Mesodermal cell (in vitro differentiated cells): ENCODE results near the gene GABBR1. TPM values are rescaled to one million over a fixed set of nuclear protein-coding genes. Genes with fewer than 3 reads are reported as not detected.
"Not testable (repeated sequence)": the region's sequence is repeated elsewhere in the genome, so short reads cannot be mapped to it uniquely, and the experiment has no call there.

Experiments used
- H3K27ac ChIP-seq: 2 replicates; pipeline ENCODE4 v1.7.0; 2013; ENCODE audit warnings: mild to moderate bottlenecking, low read depth, low read length, moderate library complexity; ENCODE audit not compliant: severe bottlenecking
- H3K36me3 ChIP-seq: 2 replicates; pipeline ENCODE4 v1.7.1; 2013; ENCODE audit warnings: mild to moderate bottlenecking, low read length, moderate library complexity; ENCODE audit not compliant: control insufficient read depth, insufficient read depth
- H3K4me1 ChIP-seq: one replicate; pipeline ENCODE4 v1.7.1; 2013; ENCODE audit warnings: mild to moderate bottlenecking, low read length; ENCODE audit not compliant: insufficient read depth, control insufficient read depth, poor library complexity, severe bottlenecking
- H3K4me3 ChIP-seq: 2 replicates; pipeline ENCODE4 v1.7.0; 2013; ENCODE audit warnings: low read length, control low read depth, mild to moderate bottlenecking; ENCODE audit not compliant: insufficient read depth, poor library complexity, severe bottlenecking; ENCODE audit errors: extremely low read depth
- H3K9me3 ChIP-seq: 2 replicates; pipeline ENCODE4 v1.7.1; 2013; ENCODE audit warnings: mild to moderate bottlenecking, low read length, moderate library complexity; ENCODE audit not compliant: control insufficient read depth
- WGBS, 2 experiments: methylation state at CpG; one replicate each; pipeline ENCODE4 v1.1.5; 2013; ENCODE audit warnings: missing lambda C conversion rate in 2 of 2; ENCODE audit not compliant: insufficient coverage in 2 of 2; 5-methylcytosine and 5-hydroxymethylcytosine counted together
- polyA plus RNA-seq, 2 experiments: library from polyadenylated mRNA; stranded (reverse); fragments of 50-300 nt; gene quantifications; one replicate each; pipeline ENCODE4 v1.2.3, GENCODE V29; 2013

Gene GABBR1
- 55.8 TPM for polyA plus RNA-seq (2013, experiment 1 of 2)
- polyA plus RNA-seq (2013, experiment 2 of 2) = 48.3 TPM

- WGBS, 2 experiments = 0% methylated on average over 25 to 28 of the region's 57 CpGs
- Histone ChIP-seq H3K4me1 (peaks cover 29% of the 10 kb centered on the region), H3K9me3 (no peaks in the 10 kb centered on the region), H3K36me3 (peaks cover 10% of the 10 kb centered on the region), H3K4me3 (peak within 1 kb of the TSS; percentile 74), H3K27ac (peak within 1 kb of the TSS; percentile 47)
Measured at GRCh38 chr6:29632789-29633533, at the start of gene GABBR1. Gene GABBR1 (minus strand): TSS chr6:29633183. CDS start chr6:29632385, 798 bp downstream.

- Histone ChIP-seq H3K4me1 (no peaks in the 10 kb centered on the region), H3K27ac (no peak overlapping the region), H3K36me3 (no peaks in the 10 kb centered on the region), H3K9me3 (no peaks in the 10 kb centered on the region), H3K4me3 (no peak overlapping the region)
- 91 to 93% methylated on average over 5 to 6 of the region's 8 CpGs for WGBS, 2 experiments
Measured at GRCh38 chr6:29681811-29682210, 48.8 kb upstream of the GABBR1 start.

- no peaks in the 10 kb centered on the region for H3K9me3 ChIP-seq
- WGBS, 2 experiments = 95 to 96% methylated on average over 26 to 29 of the region's 31 CpGs
- no peak within 1 kb of the TSS for H3K27ac ChIP-seq
- no peak within 1 kb of the TSS for H3K4me3 ChIP-seq
- H3K4me1 ChIP-seq = no peaks in the 10 kb centered on the region
- no peaks in the 10 kb centered on the region for H3K36me3 ChIP-seq
Measured at GRCh38 chr6:29680904-29681303, 47.9 kb upstream of the GABBR1 start, which contains the start of gene ZFP57. Gene ZFP57 (minus strand): TSS chr6:29681152. CDS start chr6:29677003, 4,149 bp downstream.

- 95 to 96% methylated on average over 24 of the region's 24 CpGs for WGBS, 2 experiments
- H3K9me3 ChIP-seq = no peaks in the 10 kb centered on the region
- no peaks in the 10 kb centered on the region for H3K4me1 ChIP-seq
- H3K36me3 ChIP-seq = no peaks in the 10 kb centered on the region
- no peak overlapping the region for H3K27ac ChIP-seq
- H3K4me3 ChIP-seq = no peak overlapping the region
Measured at GRCh38 chr6:29680416-29680815, 47.4 kb upstream of the GABBR1 start.

GRCh38 chr6:29679962-29680361 lies 47.0 kb upstream of the GABBR1 start:
- WGBS, 2 experiments = 84 to 90% methylated on average over 13 of the region's 13 CpGs
- Histone ChIP-seq H3K4me3 (no peak overlapping the region), H3K36me3 (no peaks in the 10 kb centered on the region), H3K9me3 (no peaks in the 10 kb centered on the region), H3K27ac (no peak overlapping the region), H3K4me1 (no peaks in the 10 kb centered on the region)

- no peaks in the 10 kb centered on the region for H3K36me3 ChIP-seq
- 91 to 100% methylated on average over 2 of the region's 5 CpGs for WGBS, 2 experiments
- H3K4me1 ChIP-seq = no peaks in the 10 kb centered on the region
- no peak overlapping the region for H3K4me3 ChIP-seq
- H3K9me3 ChIP-seq = no peaks in the 10 kb centered on the region
- no peak overlapping the region for H3K27ac ChIP-seq
Measured at GRCh38 chr6:29678114-29678513, 45.1 kb upstream of the GABBR1 start.

- no peak overlapping the region for H3K27ac ChIP-seq
- no peaks in the 10 kb centered on the region for H3K9me3 ChIP-seq
- H3K36me3 ChIP-seq = no peaks in the 10 kb centered on the region
- 69 to 80% methylated on average over 1 to 2 of the region's 2 CpGs for WGBS, 2 experiments
- H3K4me1 ChIP-seq = no peaks in the 10 kb centered on the region
- no peak overlapping the region for H3K4me3 ChIP-seq
Measured at GRCh38 chr6:29676981-29677601, 44.1 kb upstream of the GABBR1 start.

GRCh38 chr6:29675561-29675960 lies 42.6 kb upstream of the GABBR1 start:
- Histone ChIP-seq H3K4me3 (no peak overlapping the region), H3K27ac (no peak overlapping the region), H3K4me1 (no peaks in the 10 kb centered on the region), H3K9me3 (no peaks in the 10 kb centered on the region), H3K36me3 (no peaks in the 10 kb centered on the region)
- WGBS, 2 experiments = 90 to 100% methylated on average over 1 of the region's 1 CpG

GRCh38 chr6:29674008-29674407 lies 41.0 kb upstream of the GABBR1 start:
- no peaks in the 10 kb centered on the region for H3K9me3 ChIP-seq
- H3K36me3 ChIP-seq = no peaks in the 10 kb centered on the region
- whole genome bisulfite sequencing, 2 experiments = 100% methylated on average over 3 of the region's 5 CpGs; no CpG with 5 or more reads in 1 of the 2 experiments
- H3K4me3 ChIP-seq = no peak overlapping the region
- no peak overlapping the region for H3K27ac ChIP-seq
- H3K4me1 ChIP-seq = no peaks in the 10 kb centered on the region

- no peaks in the 10 kb centered on the region for H3K36me3 ChIP-seq
- H3K27ac ChIP-seq = no peak overlapping the region
- 95 to 96% methylated on average over 12 of the region's 12 CpGs for WGBS, 2 experiments
- H3K4me1 ChIP-seq = peaks cover 4% of the 10 kb centered on the region
- no peaks in the 10 kb centered on the region for H3K9me3 ChIP-seq
- no peak overlapping the region for H3K4me3 ChIP-seq
Measured at GRCh38 chr6:29673161-29673560, 40.2 kb upstream of the GABBR1 start.

- WGBS, 2 experiments = 83 to 92% methylated on average over 1 to 3 of the region's 5 CpGs
- H3K9me3 ChIP-seq, H3K4me1 ChIP-seq, H3K27ac ChIP-seq, H3K36me3 ChIP-seq, H3K4me3 ChIP-seq: not testable (repeated sequence)
Measured at GRCh38 chr6:29672116-29672515, 39.1 kb upstream of the GABBR1 start.
